ENCODE measurements around the gene RNF145.

DNA sequence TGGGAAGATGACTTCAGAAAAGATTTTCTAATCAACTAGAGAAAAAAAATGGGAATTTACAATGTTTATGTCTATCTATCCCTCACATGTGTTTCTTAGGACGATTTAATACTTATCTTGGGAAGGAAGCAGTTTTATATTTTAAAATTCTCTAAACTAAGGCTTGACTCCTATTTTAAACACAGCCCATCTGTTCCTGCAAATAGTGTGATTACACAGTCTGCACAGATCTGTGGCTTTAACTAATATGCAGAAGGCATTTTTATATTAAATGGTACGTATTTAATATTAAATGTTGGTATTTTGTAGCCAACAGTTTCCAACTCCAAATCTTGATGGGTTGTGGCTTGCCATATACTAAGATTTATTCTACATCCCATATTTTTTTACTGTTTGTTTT, 56.5 kb downstream of the RNF145 start:
- TF ChIP-seq POLR2A (IDR thresholded peaks at IDR 0.05) (no peak), POLR2AphosphoS5 (IDR thresholded peaks at IDR 0.05) (no peak), EP300 (IDR thresholded peaks at IDR 0.05) (no peak)
- TF ChIP-seq, protein P1, sequence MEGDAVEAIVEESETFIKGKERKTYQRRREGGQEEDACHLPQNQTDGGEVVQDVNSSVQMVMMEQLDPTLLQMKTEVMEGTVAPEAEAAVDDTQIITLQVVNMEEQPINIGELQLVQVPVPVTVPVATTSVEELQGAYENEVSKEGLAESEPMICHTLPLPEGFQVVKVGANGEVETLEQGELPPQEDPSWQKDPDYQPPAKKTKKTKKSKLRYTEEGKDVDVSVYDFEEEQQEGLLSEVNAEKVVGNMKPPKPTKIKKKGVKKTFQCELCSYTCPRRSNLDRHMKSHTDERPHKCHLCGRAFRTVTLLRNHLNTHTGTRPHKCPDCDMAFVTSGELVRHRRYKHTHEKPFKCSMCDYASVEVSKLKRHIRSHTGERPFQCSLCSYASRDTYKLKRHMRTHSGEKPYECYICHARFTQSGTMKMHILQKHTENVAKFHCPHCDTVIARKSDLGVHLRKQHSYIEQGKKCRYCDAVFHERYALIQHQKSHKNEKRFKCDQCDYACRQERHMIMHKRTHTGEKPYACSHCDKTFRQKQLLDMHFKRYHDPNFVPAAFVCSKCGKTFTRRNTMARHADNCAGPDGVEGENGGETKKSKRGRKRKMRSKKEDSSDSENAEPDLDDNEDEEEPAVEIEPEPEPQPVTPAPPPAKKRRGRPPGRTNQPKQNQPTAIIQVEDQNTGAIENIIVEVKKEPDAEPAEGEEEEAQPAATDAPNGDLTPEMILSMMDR (IDR thresholded peaks at IDR 0.05): no peak
